OCI-LY1 (cell line): ENCODE data around the gene SLC6A3.

Source experiments
- CTCF ChIP-seq: fragments of 200-600 bp; sonication (generic), shearing (Covaris generic); IDR thresholded peaks from 2 replicates; pipeline ENCODE4 v1.5.1; 2017; ENCODE audit warnings: mild to moderate bottlenecking, antibody characterized with exemption, low read length, moderate library complexity, mixed read lengths
- EZH2 ChIP-seq: fragments of 200-600 bp; sonication (generic), shearing (Covaris generic); IDR thresholded peaks from 2 replicates; pipeline ENCODE4 v1.8.0; 2017; ENCODE audit warnings: borderline replicate concordance, mixed run types, mild to moderate bottlenecking, antibody characterized with exemption, low read length, moderate library complexity, mixed read lengths

- no peak for TF ChIP-seq CTCF
- TF ChIP-seq EZH2 = no peak
Observed at GRCh38 chr5:1490376-1490775, 45.1 kb upstream of the SLC6A3 start.
